ENCODE results near the gene INCA1. TPM values are rescaled to one million over a fixed set of nuclear protein-coding genes. Genes with fewer than 3 reads are reported as not detected.
A peak's percentile ranks its signal among the peaks of the same experiment; 100 is the strongest.

The INCA1 gene
- polyA plus RNA-seq, 1 donor: 4.9 TPM

- no peak for DNase-seq
These were observed 6.0 kb upstream of the INCA1 start for GRCh38 chr17:5003214-5003867.

DNA sequence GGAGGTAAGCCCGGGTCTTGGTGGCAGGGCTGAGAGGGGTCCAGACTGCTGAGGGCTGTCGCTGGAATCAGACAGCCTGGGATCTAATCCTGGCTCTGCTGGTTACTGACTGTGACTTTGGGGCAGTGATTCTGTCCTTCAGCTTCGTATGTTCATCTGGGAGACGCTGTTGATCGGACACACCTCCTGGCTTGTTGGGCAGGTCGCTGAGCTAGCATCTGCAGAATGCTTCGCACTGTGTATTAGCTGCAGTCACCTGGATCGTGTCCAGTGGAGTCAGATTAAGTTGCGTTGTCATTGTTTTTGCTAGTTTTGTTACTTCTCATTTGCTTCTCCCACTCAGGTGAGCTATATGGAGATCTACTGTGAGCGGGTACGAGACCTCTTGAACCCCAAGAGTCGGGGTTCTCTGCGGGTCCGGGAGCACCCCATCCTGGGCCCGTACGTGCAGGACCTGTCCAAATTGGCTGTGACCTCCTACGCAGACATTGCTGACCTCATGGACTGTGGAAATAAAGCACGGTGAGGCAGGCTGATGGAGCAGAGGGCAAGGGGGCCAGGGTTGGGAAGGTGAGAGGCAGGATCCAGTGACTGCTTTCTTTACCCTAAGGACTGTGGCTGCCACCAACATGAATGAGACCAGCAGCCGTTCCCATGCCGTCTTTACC lies 4.9 kb upstream of the INCA1 start:
- DNase-seq: no peak

DNA sequence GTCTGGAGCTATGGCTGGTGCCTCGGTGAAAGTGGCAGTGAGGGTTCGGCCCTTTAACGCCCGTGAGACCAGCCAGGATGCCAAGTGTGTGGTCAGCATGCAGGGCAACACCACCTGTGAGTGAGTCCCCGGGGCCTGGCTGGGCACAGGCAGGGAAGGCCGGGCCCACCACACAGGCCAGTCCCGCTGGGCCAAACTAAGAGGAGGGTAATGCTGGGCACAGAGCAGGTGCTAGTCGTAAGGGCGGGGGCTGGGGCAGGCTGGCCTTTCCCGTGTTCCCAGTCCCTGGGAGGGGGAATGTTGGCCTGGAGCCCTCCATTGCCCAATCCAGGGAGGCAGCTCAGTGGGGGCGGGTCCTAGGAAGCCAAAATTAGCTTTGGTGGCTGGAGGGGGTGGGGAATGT lies 2.9 kb upstream of the INCA1 start:
- no peak for DNase-seq

- DNase-seq: no peak
These were observed 2.2 kb upstream of the INCA1 start for GRCh38 chr17:4999430-5000093.

DNA sequence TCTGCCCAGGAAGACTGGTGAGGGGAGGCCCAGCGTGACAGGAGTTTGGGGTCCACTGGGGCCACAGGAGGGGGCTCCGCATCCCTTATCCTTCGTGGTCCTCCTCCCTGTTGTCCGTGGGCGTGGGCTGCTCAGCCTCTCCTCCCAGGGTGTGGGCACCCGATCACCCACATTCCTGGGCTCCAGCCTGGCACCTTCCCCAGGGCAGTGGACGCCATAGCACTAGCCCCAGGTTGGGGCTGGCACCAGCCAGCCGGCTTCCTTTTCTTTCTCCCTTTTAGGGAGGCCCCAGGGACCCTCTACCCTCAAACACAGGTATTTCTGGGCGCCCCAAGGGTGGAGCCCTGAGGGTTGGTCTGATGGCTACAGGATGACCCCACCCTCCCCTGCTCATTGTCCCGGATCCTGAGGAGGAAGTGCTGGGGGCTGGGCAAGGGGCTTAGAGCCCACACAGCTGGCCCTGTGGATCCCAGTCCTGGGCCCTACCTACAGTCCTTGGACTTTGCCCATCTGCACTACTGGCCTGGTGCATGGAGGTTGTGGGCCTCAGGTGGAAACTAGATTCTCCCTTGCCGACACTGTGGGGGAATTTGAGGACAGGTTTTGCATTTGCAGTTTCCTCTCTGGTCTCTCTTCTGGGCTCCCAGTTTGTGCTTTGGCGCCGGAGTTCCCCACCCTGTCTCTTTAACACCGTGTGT lies 1.6 kb upstream of the INCA1 start:
- no peak for DNase-seq

- DNase-seq: no peak
These were observed 857 bp upstream of the INCA1 start for GRCh38 chr17:4998027-4998731.

GRCh38 chr17:4994081-4994595 lies 3.2 kb downstream of the INCA1 start:
- no peak for DNase-seq

- DNase-seq: no peak
These were observed 9.4 kb downstream of the INCA1 start for GRCh38 chr17:4987767-4988567.

GRCh38 chr17:4986951-4987766 lies 10.2 kb downstream of the INCA1 start, which contains the start of gene CAMTA2:
TSS of gene CAMTA2 (minus strand) at chr17:4987675. CDS start at chr17:4986222, 1,453 bp downstream.
- peak; percentile 85 for DNase-seq

- DNase-seq: no peak
These were observed 10.9 kb downstream of the INCA1 start for GRCh38 chr17:4986403-4986802.

DNA sequence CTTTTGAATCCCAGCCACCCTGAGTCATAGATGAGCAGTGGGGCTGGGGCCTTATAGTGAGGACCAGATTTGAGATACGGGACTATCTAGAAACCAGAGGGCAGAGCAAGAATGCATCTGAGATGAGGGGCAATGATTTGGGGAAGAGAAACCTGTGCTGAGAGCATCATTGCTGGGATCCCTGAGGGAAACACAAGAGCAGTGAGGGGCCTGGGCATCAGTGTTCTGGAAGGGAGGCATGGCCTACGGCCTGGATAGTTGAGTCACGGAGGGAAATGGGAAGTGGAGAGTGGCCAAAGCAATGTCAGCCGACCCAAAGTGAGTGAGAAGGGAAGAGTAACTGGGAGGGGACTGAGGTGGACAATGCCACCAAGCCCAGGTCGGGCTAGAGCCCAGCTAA lies 15.0 kb downstream of the INCA1 start:
- no peak for DNase-seq

- peak; percentile 62 for DNase-seq
These were observed 16.6 kb downstream of the INCA1 start for GRCh38 chr17:4980644-4981216.

GRCh38 chr17:4978726-4979125 lies 18.6 kb downstream of the INCA1 start:
- DNase-seq: no peak

DNA sequence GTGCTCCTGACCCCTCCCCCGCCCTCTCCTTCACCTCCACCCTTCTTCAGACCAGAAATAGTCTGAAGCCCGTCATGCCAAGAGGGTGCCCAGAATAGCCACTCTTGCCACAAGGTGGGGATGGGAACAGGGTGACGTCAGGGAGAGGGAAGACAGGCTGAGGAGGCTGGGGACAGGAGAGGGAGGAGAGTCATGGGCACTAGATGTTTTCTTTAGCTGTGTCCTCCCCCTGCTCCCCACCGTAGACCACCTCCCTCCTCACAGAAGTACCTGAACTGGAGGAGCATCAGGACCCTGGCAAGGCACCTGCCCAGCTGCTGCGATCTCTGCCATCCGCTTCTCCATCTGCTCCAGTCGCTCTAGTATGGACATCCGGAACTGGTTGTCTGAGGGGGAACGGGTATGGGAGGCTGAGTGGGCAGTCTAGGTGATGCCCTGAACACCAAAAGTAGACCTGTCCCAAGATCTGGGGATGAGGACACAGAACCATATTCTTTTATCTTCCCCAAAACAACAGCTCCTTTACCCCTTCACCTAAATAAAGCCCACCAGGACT lies 23.1 kb downstream of the INCA1 start:
- DNase-seq: no peak

- DNase-seq: no peak
These were observed 23.8 kb downstream of the INCA1 start for GRCh38 chr17:4973256-4974114.

GRCh38 chr17:4972752-4973151 lies 24.6 kb downstream of the INCA1 start:
- no peak for DNase-seq

DNA sequence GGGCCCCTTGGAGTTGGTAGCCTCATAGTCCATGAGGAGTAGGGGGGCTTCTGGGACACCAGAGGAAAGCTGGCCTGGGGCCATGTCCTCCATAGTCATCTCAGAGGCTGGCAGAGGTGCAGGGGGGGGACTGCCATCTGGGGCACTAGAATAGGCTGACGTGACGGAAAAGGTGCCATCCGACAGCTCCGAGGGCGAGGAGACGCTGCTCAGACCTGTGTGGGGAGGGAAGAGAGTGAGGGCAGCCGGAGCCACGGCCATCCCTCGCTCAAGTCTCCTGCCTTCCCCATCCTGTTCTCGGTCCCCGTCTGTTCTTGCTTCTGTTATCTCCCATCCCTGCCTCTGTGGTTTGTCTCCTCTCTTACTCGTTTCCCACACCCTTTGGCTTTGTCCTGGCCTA lies 25.0 kb downstream of the INCA1 start:
- DNase-seq: no peak

GRCh38 chr17:4971826-4972225 lies 25.5 kb downstream of the INCA1 start:
- no peak for DNase-seq

- DNase-seq: no peak
These were observed 27.0 kb downstream of the INCA1 start for GRCh38 chr17:4970273-4970672.

All from hindlimb muscle (tissue), 1 donor.